Measurements from ENCODE around the gene APC2.
"Not testable (repeated sequence)": the region's sequence is repeated elsewhere in the genome, so short reads cannot be mapped to it uniquely, and the experiment has no call there.

APC2 gene

DNA sequence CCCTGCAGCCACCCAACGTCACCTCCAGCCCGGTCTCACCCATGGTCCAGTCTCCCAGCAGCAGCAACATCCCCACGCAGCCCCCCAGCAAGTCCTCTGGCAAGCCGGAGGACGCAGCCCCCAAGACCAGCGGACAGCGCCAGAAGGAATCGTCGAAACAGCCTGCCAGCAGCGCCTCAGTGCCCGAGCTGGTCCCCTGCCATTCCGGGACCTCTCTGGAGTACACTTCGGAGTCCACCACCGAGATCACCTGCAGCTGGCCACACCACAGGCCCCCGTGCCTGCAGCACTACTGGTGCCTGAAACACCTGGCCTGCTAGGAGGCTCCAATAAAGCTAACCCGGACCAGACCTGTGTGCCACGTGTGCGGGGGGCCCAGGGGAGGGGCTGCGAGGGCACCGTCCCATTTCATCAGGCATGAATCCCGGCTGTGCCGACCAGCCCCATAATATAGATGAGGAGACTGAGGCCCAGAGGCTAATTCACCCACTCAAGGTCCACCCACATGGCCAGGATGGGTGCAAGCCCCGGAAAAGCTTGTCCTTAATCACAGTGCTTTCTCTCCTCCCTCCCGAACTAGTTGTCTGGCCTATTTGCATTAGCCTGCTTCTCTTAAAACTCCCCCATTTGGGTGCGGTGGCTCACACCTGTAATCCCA, 47.8 kb downstream of the APC2 start:
- Mint-ChIP-seq H3K4me3 (no peak overlapping the region), H3K9me3 (no peaks in the 10 kb centered on the region), H3K4me1 (peaks cover 2% of the 10 kb centered on the region in 2 donors), H3K27ac (no peak overlapping the region), H3K36me3 (no peaks in the 10 kb centered on the region), H3K27me3 (peaks cover 18 to 23% of the 10 kb centered on the region in 2 donors)
- DNase-seq, result no peak
- no peak for ATAC-seq (replicated peaks)

DNA sequence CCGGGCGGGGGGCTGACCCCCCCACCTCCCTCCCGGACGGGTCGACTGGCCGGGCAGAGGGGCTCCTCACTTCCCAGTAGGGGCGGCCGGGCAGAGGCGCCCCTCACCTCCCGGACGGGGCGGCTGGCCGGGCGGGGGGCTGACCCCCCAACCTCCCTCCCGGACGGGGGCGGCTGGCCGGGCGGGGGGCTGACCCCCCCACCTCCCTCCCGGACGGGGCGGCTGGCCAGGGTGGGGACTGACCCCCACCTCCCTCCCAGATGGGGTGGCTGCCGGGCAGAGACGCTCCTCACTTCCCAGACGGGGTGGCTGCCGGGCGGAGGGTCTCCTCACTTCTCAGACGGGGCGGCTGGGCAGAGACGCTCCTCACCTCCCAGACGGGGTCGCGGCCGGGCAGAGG, 49.3 kb downstream of the APC2 start:
- H3K9me3 Mint-ChIP-seq; DNase-seq; H3K4me3 Mint-ChIP-seq; H3K27ac Mint-ChIP-seq; H3K36me3 Mint-ChIP-seq; ATAC-seq (replicated peaks): not testable (repeated sequence)
- Mint-ChIP-seq H3K4me1 (peaks cover 2 to 13% of the 10 kb centered on the region in 2 donors), H3K27me3 (peaks cover 30 to 34% of the 10 kb centered on the region in 2 donors)

DNA sequence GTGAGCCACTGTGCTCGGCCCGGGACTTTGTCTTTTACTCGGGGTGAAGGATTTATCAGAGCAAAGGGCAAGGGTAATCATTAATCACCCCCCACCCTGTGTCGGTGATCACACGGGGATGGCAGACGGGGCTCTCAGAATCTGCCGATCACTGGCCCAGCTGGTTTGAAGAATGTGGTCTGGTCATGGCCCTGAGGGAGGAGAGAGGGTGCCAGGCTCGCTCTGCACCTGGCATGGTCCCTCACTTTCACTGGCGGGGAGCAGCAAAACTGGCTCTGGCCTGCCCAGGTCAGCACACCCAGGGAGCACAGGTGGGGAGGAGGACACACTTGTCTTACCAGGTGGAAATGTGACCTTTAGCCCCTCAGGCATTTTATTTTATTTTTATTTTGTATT, 51.3 kb downstream of the APC2 start:
- Mint-ChIP-seq H3K27me3 (peaks cover 47 to 50% of the 10 kb centered on the region in 2 donors), H3K4me1 (peaks cover 3 to 13% of the 10 kb centered on the region in 2 donors), H3K36me3 (no peaks in the 10 kb centered on the region), H3K4me3 (no peak overlapping the region), H3K27ac (no peak overlapping the region), H3K9me3 (peaks cover 2 to 3% of the 10 kb centered on the region in 2 donors)
- no peak for ATAC-seq (replicated peaks)
- DNase-seq, result no peak

DNA sequence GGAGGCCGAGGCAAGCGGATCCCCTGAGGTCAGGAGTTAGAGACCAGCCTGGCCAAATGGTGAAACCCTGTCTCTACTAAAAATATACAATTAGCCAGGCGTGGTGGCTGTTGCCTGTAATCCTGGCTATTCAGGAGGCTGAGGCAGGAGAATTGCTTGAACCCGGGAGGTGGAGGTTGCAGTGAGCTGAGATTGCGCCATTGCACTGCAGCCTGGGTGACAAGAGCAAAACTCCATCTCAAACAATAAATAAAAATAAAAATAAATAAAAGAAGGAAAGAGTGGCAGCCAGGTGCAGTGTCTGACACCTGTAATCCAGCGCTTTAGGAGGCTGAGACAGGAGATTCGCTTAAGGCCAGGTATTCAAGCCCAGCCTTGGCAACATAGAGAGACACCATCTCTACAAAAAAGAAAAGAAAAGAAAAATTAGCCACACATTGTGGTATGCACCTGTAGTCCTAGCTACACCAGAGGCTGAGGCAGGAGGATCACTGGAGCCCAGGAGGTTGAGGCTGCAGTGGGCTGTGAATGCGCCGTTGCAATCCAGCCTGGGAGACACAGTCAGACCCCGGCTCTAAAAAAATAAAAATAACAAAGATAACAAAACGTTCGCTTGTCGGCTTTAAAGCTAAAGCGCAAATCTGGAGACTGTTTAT, 52.6 kb downstream of the APC2 start:
- peaks cover under 1 to 2% of the 10 kb centered on the region in 2 donors for H3K36me3 Mint-ChIP-seq
- no peak for ATAC-seq (replicated peaks)
- H3K27ac Mint-ChIP-seq, result no peak overlapping the region
- H3K9me3 Mint-ChIP-seq, result peaks cover 4 to 5% of the 10 kb centered on the region in 2 donors
- DNase-seq, result no peak
- H3K4me3 Mint-ChIP-seq, result no peak overlapping the region
- peaks cover 7 to 14% of the 10 kb centered on the region in 2 donors for H3K4me1 Mint-ChIP-seq
- H3K27me3 Mint-ChIP-seq, result peaks cover 43 to 53% of the 10 kb centered on the region in 2 donors

DNA sequence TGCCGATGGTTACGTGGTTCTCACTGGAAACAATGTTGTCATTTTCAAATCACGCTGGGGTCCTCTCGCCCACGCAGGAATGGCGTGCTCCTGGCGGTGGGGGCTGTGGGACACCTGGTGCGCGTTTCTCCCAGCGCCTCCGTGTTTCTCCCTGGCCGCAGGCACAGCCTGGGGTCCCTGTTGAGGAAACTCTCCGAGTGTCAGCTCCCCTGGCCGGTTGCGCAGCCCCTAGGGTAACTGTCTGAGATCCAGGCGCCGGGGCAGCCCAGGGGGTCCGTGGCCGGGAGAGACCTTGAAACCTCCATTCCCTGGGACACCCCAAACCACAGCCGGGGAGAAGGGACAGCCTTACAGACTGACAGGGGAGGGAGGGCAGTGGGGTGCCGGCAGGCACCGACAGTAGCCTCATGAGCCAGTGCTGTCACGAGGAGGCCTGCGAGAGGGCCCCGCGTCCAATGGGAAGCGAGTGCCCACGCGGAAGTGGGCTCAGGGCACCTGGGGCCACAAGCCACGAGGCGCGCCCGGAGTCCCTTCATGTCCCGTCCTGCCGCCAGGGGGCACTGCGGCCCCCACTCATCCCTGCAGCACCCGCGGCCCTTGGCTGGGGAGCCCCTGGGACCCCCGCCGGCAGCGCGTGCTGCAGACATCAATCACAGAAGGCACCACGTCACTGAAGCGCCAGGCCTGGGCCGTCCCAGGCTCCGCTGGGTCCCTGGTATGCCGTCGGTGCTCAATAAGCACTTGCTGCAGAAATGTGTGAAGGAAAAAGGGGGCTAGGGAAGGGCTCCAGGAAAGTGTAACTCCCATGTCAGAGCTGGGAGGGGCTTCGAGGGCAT, 53.4 kb downstream of the APC2 start:
- Mint-ChIP-seq H3K27me3 (peaks cover 45 to 55% of the 10 kb centered on the region in 2 donors), H3K4me3 (peak overlapping the region in 1 of 2 donors; percentile 25)

DNA sequence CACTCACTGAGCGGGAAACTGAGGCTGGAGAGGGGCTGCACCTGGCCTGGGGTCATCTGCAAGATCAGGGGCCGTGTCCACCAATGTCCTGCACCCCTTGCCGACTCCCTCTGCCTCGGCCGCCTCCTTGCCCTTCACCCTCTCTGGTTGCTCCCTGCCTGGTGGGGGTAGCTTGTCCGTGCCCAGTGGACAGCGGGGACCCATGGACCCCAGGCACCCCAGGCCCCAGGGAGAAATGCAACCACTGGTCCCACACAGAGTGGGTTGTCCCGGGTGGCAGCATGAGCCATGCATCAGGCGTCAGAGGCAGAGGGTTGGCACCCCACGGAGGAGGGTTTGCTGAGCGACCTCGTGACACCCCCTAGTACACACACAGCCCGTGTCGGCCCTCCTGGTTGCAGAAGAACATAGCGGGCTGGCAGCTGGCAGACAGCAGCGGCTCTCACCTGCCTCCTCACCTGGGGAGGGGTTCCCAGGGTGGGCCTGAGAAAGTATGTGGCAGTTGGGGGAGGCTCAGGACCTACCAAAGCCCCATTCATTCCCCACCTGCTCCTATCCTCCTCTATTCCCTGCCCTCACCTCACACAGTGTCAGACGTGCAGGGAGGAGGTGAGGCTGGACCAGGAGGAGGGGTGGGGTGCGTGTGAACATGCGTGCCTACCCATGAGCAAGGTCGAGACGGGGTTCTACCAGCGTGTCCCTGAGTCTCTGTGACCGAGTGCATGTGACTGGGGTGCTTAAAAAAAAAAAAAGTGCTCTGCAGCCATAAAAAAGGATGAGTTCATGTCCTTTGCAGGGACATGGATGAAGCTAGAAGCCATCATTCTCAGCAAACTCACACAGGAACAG, 54.2 kb downstream of the APC2 start:
- Mint-ChIP-seq H3K36me3 (peaks cover 4 to 5% of the 10 kb centered on the region in 2 donors), H3K4me1 (peaks cover 12 to 21% of the 10 kb centered on the region in 2 donors), H3K4me3 (no peak overlapping the region), H3K27me3 (peaks cover 45 to 63% of the 10 kb centered on the region in 2 donors), H3K27ac (no peak overlapping the region), H3K9me3 (peaks cover 4 to 7% of the 10 kb centered on the region in 2 donors)
- DNase-seq (no peak), ATAC-seq (replicated peaks) (no peak)

More for the DNA sequence above, 53.4 kb downstream of the APC2 start:
- ATAC-seq (replicated peaks) (peak; percentile 27 to 30), DNase-seq (peak; percentile 42)
- peaks cover 12 to 21% of the 10 kb centered on the region in 2 donors for H3K4me1 Mint-ChIP-seq
- H3K9me3 Mint-ChIP-seq, result peaks cover 4 to 7% of the 10 kb centered on the region in 2 donors
- H3K36me3 Mint-ChIP-seq, result peaks cover 4 to 5% of the 10 kb centered on the region in 2 donors
- no peak overlapping the region for H3K27ac Mint-ChIP-seq

DNA sequence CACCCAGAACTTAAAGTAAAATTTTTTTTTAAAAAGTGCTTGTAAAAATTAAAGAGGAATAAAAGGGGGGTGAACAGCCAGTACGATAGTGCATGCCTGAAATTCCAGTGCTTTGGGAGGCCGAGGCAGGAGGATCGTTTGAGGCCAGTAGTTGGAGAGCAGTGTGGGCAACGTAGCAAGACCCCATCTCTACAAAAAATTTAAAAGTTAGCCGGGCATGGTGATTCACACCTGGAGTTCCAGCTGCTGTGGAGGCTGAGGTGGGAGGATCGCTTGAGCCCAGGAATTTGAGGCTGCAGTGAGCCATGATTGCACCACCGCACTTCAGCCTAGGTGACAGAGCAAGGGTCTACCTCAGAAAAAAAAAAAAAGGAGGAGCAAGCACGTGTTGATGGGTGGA, 55.1 kb downstream of the APC2 start:
- DNase-seq (no peak), ATAC-seq (replicated peaks) (no peak)
- Mint-ChIP-seq H3K9me3 (peaks cover 4 to 7% of the 10 kb centered on the region in 2 donors), H3K27me3 (peaks cover 50 to 72% of the 10 kb centered on the region in 2 donors), H3K4me1 (peaks cover 12 to 21% of the 10 kb centered on the region in 2 donors), H3K4me3 (no peak overlapping the region), H3K36me3 (peaks cover 4 to 5% of the 10 kb centered on the region in 2 donors), H3K27ac (no peak overlapping the region)

DNA sequence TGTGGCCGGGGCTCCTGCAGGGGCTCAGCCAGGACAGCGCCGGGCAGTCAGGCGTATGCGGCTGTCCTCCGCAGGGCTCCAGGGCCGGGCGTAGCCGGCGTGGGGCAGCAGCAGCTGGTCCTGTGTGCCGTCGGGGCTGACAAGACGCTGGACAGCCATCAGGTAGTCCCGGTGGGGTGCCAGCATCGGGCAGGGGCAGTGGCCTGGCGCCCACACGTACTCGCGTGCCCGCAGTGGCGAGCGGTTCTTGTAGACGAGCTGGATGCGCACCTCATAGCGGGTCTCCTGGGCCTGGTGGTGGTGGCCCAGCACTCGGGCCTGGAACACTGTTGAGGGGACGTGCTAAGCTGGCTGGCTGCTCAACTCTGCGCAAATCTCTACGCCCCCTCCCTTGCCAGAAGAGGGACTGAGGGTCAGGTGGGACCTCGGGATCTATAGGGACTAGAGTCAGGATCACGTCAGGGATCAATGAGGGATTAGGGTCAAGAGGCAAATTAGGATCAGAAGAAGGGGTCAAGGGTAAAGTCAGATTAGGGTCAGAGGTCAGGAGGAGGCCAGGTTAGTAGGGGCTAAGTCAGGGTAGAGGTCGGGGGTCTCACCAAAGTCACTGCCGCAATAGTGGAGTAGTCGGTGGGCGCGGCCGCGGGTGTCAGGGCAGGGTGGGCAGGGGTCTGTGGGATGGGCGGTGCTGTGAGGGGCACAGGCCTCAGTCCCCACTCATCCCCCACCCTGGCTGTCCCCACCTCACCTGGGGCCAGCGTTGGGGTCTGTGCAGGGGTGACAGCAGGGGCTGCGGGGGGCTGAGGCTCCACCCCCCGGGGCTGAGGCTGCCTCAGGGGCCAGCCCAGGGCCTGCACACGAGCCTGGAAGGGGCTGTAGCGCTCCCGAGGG, 56.3 kb downstream of the APC2 start:
- Mint-ChIP-seq H3K4me1 (peaks cover 12 to 21% of the 10 kb centered on the region in 2 donors), H3K4me3 (no peak overlapping the region), H3K9me3 (peaks cover 4 to 7% of the 10 kb centered on the region in 2 donors), H3K36me3 (peaks cover 4 to 5% of the 10 kb centered on the region in 2 donors), H3K27me3 (peaks cover 56 to 84% of the 10 kb centered on the region in 2 donors), H3K27ac (peak overlapping the region; percentile 0)
- DNase-seq, result no peak
- ATAC-seq (replicated peaks), result no peak

DNA sequence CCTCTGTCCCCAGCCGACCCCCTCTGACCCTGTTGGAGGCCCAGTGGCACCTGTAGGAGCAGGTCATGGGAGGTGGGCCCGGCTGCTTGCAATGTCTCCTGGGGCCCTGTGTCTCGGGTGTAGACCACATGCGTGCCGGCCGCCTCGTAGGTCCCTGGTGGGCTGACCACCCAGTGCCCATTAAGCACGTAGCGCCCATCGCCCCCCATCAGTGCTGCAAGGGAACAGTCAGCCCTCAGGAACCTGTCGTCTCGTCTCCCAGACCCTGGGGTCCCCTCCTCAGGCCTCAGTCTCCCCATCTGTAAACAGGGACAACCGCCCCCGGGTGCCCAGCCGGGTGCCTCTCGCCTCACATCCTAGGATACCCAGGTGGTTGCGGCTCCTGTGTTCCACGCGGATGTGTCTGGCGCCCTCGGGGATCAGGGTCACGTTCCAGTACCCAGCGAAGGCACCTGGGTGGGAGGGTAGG, 57.3 kb downstream of the APC2 start:
- Mint-ChIP-seq H3K27ac (peak overlapping the region; percentile 89), H3K4me3 (no peak overlapping the region), H3K36me3 (peaks cover 4 to 5% of the 10 kb centered on the region in 2 donors), H3K27me3 (peaks cover 61 to 94% of the 10 kb centered on the region in 2 donors), H3K9me3 (peaks cover 4 to 7% of the 10 kb centered on the region in 2 donors), H3K4me1 (peaks cover 12 to 21% of the 10 kb centered on the region in 2 donors)
- no peak for DNase-seq
- no peak for ATAC-seq (replicated peaks)

DNA sequence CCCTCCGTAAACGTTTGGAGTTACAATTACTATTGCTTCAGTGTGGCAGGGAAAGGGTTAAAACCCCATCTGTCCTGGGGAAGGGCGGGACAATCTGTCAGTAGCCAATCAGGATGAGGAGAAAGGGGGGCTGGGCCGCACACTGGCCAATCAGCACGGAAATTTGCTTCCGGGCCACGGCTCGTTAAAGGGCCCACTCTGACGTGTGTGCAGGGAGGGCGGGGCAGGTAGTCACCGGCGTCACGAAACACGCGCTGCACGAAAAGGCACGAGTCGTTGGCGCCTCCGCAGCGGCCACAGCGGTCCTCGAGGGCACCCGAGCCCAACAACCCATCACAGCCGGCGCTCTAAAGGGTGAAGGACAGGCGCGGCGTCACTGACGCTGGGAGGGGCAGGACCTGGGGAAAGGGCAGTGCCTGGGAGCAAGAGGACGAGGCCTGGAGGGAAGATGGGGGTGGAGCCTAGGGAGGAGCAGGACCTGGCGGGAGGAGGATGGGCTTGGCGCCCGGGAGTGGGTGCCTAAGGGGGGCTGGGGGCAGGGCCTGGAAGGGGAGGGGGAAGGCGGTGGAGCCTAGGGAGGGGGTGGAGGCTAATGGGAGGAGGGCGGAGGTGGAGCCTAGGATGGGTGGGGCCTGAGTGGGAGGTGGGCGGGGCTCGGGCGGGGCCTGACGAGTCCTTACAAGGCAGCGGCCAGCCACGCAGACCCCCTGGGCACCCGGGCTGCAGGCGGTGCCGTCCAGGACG, 58.0 kb downstream of the APC2 start:
- peaks cover 4 to 5% of the 10 kb centered on the region in 2 donors for H3K36me3 Mint-ChIP-seq
- H3K27me3 Mint-ChIP-seq, result peaks cover 62 to 93% of the 10 kb centered on the region in 2 donors
- ATAC-seq (replicated peaks) (peak; percentile 95), DNase-seq (peak; percentile 85)
- peaks cover 4 to 7% of the 10 kb centered on the region in 2 donors for H3K9me3 Mint-ChIP-seq
- H3K27ac Mint-ChIP-seq, result peak overlapping the region; percentile 89
- H3K4me3 Mint-ChIP-seq, result peak overlapping the region; percentile 82 to 95
- H3K4me1 Mint-ChIP-seq, result peaks cover 10 to 16% of the 10 kb centered on the region in 2 donors

DNA sequence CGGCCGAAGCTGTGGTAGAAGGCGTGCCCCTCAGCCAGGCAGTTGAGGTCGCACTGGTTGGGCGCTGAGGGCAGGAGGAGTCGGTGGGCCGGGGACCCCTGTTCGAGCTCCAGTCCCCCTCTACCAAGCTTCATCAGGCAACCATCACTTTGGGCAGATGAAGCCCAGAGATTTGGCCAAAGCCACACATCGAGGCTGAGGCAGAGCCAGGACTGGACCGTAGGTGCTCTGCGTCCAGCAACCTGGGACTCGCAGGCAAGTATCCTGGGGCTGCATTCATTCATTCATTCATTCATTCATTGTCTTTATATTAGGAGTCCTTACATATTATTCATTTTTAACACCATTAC, 58.6 kb downstream of the APC2 start:
- peaks cover 4 to 5% of the 10 kb centered on the region in 2 donors for H3K36me3 Mint-ChIP-seq
- H3K27me3 Mint-ChIP-seq, result peaks cover 58 to 88% of the 10 kb centered on the region in 2 donors
- no peak for DNase-seq
- H3K4me3 Mint-ChIP-seq, result peak overlapping the region in 1 of 2 donors; percentile 95
- H3K9me3 Mint-ChIP-seq, result peaks cover 4 to 7% of the 10 kb centered on the region in 2 donors
- no peak for ATAC-seq (replicated peaks)
- H3K27ac Mint-ChIP-seq, result no peak overlapping the region
- H3K4me1 Mint-ChIP-seq, result peaks cover 10 to 11% of the 10 kb centered on the region in 2 donors
